HG03139 (cell line): Measurements from ENCODE around the gene CDH4.

Source experiments
- ATAC-seq: cut with Tn5 transposase; IDR thresholded peaks from one replicate; pipeline ENCODE4 v1.9.1; 2021; ENCODE audit not compliant: unreplicated experiment

The CDH4 gene

GRCh38 chr20:61767761-61768494 lies 515.9 kb downstream of the CDH4 start:
- no peak for ATAC-seq

GRCh38 chr20:61768571-61769285 lies 516.7 kb downstream of the CDH4 start:
- ATAC-seq = no peak

GRCh38 chr20:61769286-61769832 lies 517.3 kb downstream of the CDH4 start:
- no peak for ATAC-seq

GRCh38 chr20:61770113-61770585 lies 518.1 kb downstream of the CDH4 start:
- no peak for ATAC-seq

GRCh38 chr20:61771805-61772350 lies 519.8 kb downstream of the CDH4 start:
- ATAC-seq = no peak

- no peak for ATAC-seq
These were observed 521.0 kb downstream of the CDH4 start for GRCh38 chr20:61772828-61773631.

GRCh38 chr20:61773926-61774587 lies 522.0 kb downstream of the CDH4 start:
- ATAC-seq = no peak

GRCh38 chr20:61775423-61775822 lies 523.4 kb downstream of the CDH4 start:
- ATAC-seq = no peak

- ATAC-seq = no peak
These were observed 524.5 kb downstream of the CDH4 start for GRCh38 chr20:61776491-61777075.

GRCh38 chr20:61777773-61778494 lies 525.9 kb downstream of the CDH4 start:
- ATAC-seq = no peak

- ATAC-seq = no peak
These were observed 526.4 kb downstream of the CDH4 start for GRCh38 chr20:61778495-61778863.

- ATAC-seq = no peak
These were observed 527.3 kb downstream of the CDH4 start for GRCh38 chr20:61779176-61779965.

GRCh38 chr20:61780066-61780465 lies 528.0 kb downstream of the CDH4 start:
- no peak for ATAC-seq

- ATAC-seq = no peak
These were observed 532.9 kb downstream of the CDH4 start for GRCh38 chr20:61784801-61785566.

- ATAC-seq = no peak
These were observed 533.4 kb downstream of the CDH4 start for GRCh38 chr20:61785567-61785816.

GRCh38 chr20:61786230-61786629 lies 534.2 kb downstream of the CDH4 start:
- no peak for ATAC-seq

GRCh38 chr20:61788343-61788742 lies 536.3 kb downstream of the CDH4 start:
- no peak for ATAC-seq

- no peak for ATAC-seq
These were observed 537.3 kb downstream of the CDH4 start for GRCh38 chr20:61789329-61789728.
